ENCODE results near the gene ECI1.
A peak's percentile ranks its signal among the peaks of the same experiment; 100 is the strongest.

ECI1 gene

GRCh38 chr16:2209258-2210008, 42.0 kb downstream of the ECI1 start:
- no peak for TF ChIP-seq CTCF (conservative IDR thresholded peaks at IDR 0.05)
- H3K27ac ChIP-seq: no peak overlapping the region

GRCh38 chr16:2208772-2209171, 42.6 kb downstream of the ECI1 start:
- TF ChIP-seq CTCF (conservative IDR thresholded peaks at IDR 0.05): no peak
- H3K27ac ChIP-seq: no peak overlapping the region

- no peak for TF ChIP-seq CTCF (conservative IDR thresholded peaks at IDR 0.05)
- H3K27ac ChIP-seq: no peak overlapping the region; the same call in 1 of the 2 replicates
Measured at GRCh38 chr16:2208308-2208707, 43.1 kb downstream of the ECI1 start.

GRCh38 chr16:2207872-2208271, 43.5 kb downstream of the ECI1 start:
- no peak overlapping the region; the same call in 1 of the 2 replicates for H3K27ac ChIP-seq
- no peak for TF ChIP-seq CTCF (conservative IDR thresholded peaks at IDR 0.05)

GRCh38 chr16:2206780-2207433, 44.5 kb downstream of the ECI1 start:
- TF ChIP-seq CTCF (conservative IDR thresholded peaks at IDR 0.05): no peak
- peak overlapping the region; percentile 89 for H3K27ac ChIP-seq

GRCh38 chr16:2206420-2206779, 45.0 kb downstream of the ECI1 start:
- TF ChIP-seq CTCF (conservative IDR thresholded peaks at IDR 0.05): no peak
- H3K27ac ChIP-seq: peak overlapping the region; percentile 89

GRCh38 chr16:2205967-2206313, 45.4 kb downstream of the ECI1 start:
- peak overlapping the region; percentile 89 for H3K27ac ChIP-seq
- no peak for TF ChIP-seq CTCF (conservative IDR thresholded peaks at IDR 0.05)
